ENCODE measurements around the gene SLC13A5.

- TF ChIP-seq CTCF (IDR thresholded peaks at IDR 0.05; ENCODE audit: low read depth, low read length, poor library complexity, severe bottlenecking): no peak
- TF ChIP-seq EZH2phosphoT487 (IDR thresholded peaks at IDR 0.05; ENCODE audit: borderline replicate concordance, low read length): no peak
These were observed 53.1 kb downstream of the SLC13A5 start for GRCh38 chr17:6660101-6660500.
